HG03571 (cell line): ENCODE data around the gene DLG1.

Source experiments
- ATAC-seq: cut with Tn5 transposase; IDR thresholded peaks from one replicate; pipeline ENCODE4 v1.9.1; 2021; ENCODE audit not compliant: unreplicated experiment

The DLG1 gene

GRCh38 chr3:197253238-197253947 is 45.0 kb downstream of the DLG1 start:
- no peak for ATAC-seq

- no peak for ATAC-seq
These were observed 48.9 kb downstream of the DLG1 start for GRCh38 chr3:197249542-197249941.

GRCh38 chr3:197248341-197248740 is 50.1 kb downstream of the DLG1 start:
- no peak for ATAC-seq

- ATAC-seq: no peak
These were observed 53.7 kb downstream of the DLG1 start for GRCh38 chr3:197244751-197245150.

- ATAC-seq: no peak
These were observed 55.5 kb downstream of the DLG1 start for GRCh38 chr3:197242784-197243432.

DNA sequence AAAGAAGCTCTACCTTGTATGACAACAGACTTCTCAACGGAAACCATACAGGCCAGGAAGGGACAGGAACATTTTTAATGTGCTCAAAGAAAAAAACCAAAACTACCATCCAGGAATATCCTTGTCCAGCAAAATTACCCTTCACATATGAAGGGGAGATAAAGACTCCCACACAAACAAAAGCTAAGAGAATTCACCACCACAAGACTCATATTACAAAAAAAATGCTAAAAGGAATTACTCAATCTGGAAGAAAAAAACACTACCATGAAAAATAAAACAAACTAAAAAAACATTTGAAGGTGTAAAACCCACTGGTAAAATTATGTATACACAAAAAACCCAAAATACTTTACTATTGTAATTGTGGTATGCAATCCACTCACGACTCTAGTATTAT is 57.2 kb downstream of the DLG1 start:
- ATAC-seq: no peak

DNA sequence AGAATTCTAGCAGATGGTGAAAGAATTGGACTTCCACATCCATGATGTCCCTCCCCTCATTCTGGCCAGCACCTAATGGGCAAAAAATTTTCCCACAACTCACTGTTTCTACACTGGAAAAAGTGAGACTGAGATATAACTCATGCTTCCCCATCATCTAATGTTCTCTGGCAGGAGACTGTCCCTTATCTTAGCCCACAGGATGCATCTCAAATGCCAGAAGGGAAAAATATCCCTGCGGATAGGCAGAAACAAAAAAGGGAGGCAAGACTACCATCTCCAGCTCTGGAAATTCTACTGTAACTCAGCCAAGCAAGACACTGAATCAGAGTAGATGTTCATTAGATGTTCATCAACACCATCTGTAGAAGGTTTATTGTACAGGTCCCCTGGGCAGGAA is 58.6 kb downstream of the DLG1 start:
- ATAC-seq: no peak

GRCh38 chr3:197238842-197239241 is 59.6 kb downstream of the DLG1 start:
- ATAC-seq: no peak

- no peak for ATAC-seq
These were observed 60.5 kb downstream of the DLG1 start for GRCh38 chr3:197237897-197238296.

DNA sequence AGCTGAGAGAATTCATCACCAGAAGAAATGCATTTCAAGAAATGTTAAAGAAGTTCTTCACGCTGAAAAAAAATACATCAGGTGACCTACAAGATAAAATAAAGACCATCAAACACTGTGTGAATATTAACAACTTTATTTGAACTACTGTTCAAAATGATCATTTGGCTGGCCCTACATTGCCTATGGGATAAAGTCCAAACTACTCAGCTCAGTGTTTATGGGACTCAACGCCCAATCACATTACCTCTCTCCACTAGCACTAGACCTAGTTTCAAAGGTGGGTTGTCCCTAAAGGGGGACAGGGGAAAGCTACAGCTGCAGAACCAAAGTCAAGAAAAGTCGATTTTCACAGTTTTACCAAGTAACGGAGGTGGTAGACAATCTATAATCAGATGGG is 62.0 kb downstream of the DLG1 start:
- ATAC-seq: no peak

DNA sequence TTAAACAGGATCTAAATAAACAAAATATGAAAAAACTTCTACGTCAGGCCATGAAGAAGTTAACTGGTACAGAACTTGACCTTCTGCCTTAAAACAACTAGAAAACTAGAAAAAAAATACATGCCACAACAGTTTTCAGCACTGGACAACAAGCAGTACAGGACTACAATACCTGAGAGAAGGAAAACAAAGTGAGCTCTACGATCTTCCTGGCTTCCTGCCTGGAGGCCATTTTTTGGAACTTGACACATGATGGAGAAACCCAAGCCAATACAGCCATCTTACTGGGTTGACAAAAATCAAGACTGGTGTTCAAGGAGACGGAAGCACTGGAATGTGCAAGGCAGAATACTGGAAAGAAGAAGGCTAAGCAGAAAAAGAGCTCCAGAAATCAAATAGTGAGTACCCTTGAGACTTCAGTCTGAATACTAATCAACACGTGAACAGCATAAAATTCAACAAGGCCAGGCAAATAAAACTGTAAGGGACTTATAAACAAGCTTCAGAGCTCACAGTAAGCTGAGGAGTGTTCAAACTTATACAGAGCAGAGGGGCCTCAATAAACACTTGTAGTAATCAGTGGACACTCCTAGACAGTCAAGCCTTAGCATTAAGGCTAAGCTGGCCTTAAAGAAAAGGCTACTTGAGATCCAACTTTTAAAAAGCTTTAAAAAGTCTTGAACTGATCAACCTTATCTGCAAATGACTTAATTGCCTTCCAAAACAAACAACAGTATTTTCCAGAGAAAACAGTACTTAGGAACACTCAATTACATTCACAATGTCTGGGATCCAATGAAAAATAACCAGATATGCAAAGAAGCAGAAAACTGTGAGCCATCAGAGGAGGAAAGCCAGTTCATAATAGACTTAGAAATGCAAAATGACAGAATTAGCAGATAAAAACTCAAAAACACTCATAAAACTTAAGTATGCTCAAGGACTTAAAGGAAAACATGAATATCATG is 63.2 kb downstream of the DLG1 start:
- ATAC-seq: no peak

GRCh38 chr3:197231321-197231720 is 67.1 kb downstream of the DLG1 start:
- no peak for ATAC-seq

GRCh38 chr3:197229836-197230235 is 68.6 kb downstream of the DLG1 start:
- ATAC-seq: no peak

DNA sequence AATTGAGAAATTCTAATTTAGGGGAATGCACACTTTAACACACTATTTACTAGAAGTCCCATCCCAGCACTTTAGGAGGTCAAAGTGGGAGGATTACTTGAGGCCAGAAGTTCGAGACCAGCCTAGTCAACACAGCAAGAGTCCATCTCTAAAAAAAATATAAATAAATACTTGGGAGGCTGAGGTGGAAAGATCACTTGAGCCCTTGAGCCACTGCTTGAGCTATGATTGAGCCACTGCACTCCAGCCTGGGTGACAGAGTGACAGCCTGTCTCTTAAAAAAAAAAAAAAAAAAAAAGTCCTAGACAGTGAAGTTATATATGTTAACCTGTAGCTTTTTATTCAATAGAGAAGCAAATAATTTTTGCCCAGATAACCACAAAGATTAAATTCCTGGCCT is 69.2 kb downstream of the DLG1 start:
- ATAC-seq: no peak

- no peak for ATAC-seq
These were observed 70.4 kb downstream of the DLG1 start for GRCh38 chr3:197227780-197228574.

GRCh38 chr3:197226179-197226578 is 72.2 kb downstream of the DLG1 start:
- no peak for ATAC-seq

DNA sequence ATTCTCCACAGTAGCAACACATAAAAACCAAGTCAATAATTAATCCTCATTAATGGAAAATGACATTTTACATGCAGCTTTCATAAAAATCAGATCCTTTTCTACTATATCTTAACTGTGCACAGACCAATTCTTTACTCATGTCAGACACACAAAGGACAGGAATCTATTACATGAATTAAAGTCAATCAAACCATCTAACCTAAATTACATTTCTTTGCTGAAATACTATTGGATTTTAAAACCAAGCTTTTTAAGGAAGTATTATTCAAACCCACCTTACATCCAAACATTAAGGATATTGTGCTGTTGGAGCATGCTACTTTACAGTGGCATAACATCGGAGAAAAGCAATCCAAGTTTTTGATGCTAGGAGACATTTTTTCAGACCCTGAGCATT is 72.8 kb downstream of the DLG1 start:
- no peak for ATAC-seq

GRCh38 chr3:197224034-197224444 is 74.4 kb downstream of the DLG1 start:
- ATAC-seq: no peak

- no peak for ATAC-seq
These were observed 75.5 kb downstream of the DLG1 start for GRCh38 chr3:197222937-197223370.

GRCh38 chr3:197219619-197220018 is 78.8 kb downstream of the DLG1 start:
- ATAC-seq: no peak

- ATAC-seq: no peak
These were observed 80.2 kb downstream of the DLG1 start for GRCh38 chr3:197218210-197218609.
